Right kidney (tissue), 1 donor: Measurements from ENCODE around the gene GPSM3.
A peak's percentile ranks its signal among the peaks of the same experiment; 100 is the strongest.

ENCODE experiments used
- DNase-seq: peaks from one replicate; pipeline ENCODE4 v3.0.0-alpha.2; 2016

GPSM3 gene

DNA sequence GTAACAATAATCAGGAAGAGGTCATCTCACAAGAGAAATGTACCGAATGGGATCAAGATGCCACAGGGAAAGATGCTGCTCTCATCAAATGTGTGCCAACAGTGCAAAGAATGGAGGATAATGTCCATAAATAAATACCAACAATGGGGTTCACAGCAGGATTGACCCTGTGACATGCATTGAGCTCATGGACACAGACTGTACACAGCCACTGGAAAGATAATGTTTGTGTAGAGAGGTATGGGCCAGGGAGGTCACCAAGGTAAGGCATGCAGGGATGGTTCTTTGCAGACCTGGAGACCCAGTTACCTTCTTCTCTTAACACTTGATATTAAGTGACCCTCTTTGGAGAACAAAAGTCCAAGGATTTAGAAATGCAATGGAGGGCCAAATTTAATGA, 18.0 kb downstream of the GPSM3 start:
- DNase-seq = no peak

DNA sequence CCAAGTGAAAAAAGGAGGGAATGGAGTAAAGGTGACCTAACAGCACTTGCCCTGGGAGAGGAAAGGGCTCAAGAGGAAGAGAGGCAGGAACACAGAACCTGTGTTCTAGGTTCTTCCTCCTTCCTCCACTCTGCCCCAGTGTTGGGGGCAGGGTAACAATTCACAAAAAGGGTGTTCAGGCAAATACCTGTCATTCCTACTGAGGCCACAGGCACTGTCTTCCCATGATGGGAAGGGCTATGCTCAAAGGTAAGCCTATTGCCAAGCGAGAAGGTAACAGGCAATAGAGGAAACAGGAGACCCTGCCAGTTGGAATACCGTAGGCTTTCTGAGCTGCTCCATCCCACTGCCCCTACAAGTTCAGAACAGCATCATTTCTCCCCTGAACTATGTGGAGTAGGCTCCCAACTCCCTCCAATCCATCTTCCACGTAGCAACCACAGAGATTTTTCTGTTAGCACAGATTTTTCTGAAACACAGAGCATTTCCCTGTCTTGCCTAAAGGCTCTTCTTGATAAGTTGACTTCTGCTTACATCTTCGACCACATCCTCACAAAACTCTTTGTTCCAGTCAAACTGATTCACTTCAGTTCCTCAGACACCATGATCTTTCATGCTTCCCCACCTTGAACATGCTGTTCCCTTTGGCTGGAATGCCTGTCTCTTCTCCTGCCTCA, 19.3 kb downstream of the GPSM3 start:
- DNase-seq = no peak

DNA sequence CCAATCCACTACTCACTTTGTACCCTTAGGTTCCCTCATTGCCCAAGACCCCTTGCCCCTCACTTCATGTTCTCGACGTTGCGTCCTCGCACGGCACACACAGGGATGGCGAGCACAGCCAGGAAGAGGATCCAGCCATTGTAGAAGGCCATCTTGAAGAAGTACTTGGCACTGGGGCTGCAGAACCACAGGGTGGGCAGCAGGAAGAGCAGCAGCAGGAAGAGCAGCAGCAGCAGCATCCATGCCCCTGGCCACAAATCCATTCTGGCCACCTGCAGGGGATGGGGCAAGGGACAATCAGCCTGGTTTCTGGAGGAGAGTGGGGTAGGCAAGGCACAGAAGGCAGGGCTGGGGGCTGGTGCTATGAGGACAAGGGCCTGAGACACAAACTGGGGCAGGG, 21.2 kb downstream of the GPSM3 start:
- no peak for DNase-seq

DNA sequence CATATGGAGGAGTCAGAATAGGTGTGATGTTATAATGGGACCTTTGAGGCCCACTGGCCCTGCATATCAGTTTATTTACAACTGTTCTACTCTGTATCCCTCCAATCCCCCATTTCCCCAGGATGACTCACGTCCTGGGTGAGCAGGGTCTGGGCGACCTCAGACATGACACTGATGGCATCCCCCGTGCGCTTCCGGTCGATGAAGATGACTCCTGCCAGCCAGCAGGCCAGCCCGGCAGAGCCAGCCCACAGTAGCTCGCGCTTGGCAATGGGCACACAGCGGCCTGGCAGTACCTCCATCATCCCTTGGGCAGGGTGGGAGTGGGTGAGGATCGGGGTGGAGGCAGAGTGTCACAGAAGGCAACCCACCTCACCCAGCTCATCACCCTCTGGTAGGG, 22.1 kb downstream of the GPSM3 start:
- DNase-seq = no peak

DNA sequence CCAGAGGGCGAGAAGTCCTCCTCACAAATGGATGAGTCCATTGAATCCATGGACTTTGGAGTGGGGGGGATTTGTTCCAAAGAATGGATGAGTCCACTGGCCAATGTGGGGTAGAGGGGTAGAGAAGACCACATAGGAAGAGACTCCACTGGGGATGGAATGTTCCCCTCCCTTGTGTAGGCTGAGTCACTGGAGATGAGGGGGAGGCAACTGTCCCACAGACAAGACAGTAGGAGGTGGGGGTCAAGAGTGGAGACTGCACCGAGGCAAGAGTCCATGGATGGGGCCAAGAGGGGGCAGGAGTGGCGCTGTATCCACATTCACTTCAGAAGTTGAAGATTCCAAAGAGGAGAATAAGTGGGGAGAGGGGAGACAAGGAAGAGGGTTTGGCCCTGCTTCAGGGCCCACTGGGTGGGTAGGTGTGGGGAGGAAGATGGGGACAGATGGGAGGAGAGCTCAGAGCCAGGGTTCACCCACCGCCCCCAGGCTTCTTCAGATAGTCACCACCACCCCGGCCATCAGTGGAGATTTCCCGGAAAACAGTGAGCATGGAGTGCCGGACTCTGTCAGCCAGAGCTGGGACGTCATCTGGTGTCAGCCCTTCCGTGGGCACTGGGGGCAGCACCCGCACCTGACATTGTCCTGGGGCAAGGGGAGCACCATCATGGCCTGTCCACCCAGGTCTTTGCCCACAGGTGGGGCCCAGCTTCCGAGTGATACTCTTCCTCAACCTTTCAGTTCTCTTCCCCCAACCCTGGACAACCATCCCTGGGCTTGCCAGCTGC, 23.4 kb downstream of the GPSM3 start:
- no peak for DNase-seq

DNA sequence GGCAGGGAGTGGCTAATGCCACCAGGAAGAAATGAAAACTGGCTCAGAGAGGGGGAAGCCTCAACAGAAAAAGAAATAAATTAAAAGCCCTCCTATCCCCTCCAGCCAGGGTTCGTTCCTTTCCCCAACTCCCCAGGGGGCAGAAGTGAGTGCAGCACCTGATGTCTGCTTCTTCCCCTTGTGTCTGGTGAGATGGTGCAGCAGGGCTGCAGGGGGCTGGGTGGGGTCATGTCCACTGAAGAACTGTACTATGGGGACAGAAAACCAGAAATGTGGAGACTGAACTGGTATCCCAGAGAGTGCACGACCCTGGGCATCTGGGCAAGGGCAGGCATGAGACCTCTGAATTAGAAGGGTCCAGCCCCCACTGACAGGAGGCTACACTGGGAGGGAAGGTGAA, 24.1 kb downstream of the GPSM3 start:
- DNase-seq = no peak

DNA sequence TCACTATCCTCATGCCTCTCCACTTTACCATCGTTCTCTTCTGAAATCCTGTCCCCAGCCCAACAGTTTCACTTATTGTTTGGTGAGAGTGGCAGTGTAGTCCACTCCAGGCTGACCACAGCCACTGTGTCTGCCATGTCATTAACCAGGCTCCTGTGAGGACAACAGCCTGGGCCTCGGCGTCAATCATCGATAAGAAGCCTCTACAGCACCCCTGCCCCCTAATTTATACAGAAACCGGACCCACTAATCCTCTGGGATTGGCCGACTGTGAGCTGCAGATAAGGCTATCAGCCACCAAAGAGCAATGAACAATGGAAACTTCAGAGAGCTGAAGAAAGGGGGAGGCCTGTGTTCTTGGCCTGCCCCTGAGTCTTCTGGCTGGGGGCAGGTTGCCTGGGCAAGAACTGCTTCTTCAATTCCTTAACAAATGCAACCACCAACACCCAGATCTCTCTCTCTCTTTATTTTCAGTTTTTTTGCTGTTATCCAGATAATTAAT, 24.6 kb downstream of the GPSM3 start:
- DNase-seq = no peak

DNA sequence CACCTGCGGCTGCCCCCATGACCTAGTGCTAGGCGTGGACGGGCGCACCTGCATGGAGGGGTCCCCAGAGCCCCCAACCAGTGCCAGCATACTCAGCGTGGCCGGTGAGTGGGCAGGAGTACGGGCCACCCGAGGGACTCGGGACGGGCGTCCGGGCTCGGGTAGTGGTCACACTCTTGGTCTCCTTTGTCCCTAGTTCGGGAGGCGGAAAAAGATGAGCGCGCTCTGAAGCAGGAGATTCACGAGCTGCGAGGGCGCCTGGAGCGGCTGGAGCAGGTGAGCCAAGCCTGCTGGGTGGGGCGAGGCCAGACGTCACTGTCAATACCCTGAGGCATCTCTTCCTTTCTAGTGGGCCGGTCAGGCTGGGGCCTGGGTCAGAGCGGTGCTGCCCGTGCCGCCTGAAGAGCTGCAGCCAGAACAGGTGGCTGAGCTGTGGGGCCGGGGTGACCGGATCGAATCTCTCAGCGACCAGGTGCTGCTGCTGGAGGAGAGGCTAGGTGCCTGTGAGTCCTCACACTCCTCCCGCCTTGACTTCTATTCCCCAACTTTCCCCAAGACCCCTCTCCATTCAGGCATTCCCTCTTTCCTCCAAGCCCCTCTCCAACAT, 25.2 kb downstream of the GPSM3 start:
- no peak for DNase-seq

DNA sequence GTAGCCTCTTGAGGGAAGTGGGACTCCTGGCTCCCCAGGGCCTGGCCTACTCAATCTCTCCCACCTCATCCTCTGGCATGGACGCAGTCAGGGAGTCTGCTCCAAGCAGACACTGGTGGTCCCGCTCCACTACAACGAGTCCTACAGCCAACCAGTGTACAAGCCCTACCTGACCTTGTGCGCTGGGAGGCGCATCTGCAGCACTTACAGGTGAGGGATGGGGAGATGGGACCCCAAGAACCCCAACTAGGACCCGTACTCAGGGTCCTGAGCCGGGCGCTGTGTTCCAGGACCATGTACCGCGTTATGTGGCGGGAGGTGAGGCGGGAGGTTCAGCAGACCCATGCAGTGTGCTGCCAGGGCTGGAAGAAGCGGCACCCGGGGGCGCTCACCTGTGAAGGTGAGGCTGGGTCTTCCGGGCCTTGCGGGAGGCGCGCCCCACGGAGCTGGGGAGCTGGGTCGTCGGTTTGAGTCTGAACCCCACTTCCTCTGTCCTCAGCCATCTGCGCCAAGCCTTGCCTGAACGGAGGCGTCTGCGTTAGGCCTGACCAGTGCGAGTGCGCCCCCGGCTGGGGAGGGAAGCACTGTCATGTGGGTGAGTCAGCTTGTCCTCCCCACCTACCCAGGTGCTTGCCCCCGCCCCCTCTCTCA, 25.9 kb downstream of the GPSM3 start:
- no peak for DNase-seq

DNA sequence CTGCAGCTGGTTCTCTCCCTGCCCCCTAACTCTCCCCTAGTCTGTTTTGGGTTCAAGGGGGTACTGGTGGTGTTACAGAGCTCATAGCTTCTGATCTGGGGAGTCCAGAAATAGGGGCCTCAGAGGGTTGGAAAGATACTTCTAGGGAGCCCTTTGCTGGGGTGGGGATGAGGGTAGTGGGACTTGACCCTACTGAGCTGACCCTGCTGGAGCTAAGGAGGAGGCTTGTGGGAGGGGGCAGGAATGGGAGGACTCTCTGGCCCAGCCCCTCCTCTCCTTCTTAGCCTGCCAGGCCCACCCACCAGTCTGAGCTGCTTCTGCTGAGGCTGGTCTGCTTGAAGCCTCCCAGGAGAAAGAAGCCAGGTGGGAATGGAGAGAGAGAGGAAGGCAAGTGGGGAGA, 28.1 kb downstream of the GPSM3 start, which contains the start of gene EGFL8:
EGFL8 (plus strand) TSS at position 301 of the 400 bp plus-strand sequence. CDS start 1,571 bp downstream, outside the sequence.
- no peak for DNase-seq

DNA sequence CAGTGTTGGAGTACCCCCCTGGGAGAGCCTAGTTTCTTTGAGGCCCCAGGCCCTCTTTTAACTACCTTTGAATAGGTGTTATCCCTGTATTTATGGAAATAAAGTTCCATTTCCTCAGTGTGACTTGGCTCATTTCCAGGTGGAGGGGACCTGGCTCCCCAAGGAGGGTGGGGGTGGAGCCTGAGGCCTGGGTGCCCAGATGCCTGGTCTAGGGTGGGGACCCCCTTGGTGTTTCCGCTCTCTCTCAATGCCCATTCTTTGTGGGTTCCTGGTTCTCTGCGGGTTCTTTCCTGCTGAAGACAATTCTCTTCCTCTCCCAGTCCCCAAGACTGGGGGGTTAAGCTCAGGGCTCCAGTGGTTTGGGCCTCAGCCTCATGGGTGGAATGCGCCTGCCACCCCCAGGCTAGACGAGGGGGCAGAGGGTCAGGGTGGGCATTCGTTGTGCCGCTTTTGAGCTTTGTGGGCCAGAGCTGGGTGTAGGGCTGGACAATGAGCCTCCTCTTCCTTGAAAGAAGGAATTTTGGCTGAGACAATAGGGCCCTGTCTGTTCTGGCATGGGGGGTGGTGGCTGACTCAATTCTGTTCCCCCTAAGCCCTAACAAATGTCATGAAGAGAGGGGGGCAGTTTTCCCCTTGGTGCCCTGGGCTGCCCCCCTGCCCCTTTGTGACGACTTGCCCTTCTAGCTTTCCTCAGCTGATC, 28.7 kb downstream of the GPSM3 start:
- no peak for DNase-seq

DNA sequence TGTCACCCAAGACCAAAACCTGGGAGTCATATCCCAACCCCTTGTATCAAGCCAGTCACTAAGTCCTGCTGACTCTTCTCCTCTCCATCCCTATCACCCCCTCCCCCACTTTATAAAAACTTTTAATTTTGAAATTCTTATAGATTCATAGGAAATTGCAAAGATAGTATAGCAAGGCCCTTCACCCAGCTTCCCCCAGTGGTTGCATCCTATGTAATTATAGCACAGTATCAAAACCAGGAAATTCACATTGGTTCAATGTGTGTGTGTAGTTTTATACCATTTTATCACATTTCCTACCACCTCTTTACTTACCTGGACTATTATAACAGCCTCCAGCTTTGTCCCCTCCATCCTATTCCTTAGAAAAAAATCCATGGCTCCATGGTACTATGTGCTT, 34.4 kb downstream of the GPSM3 start:
- no peak for DNase-seq

DNA sequence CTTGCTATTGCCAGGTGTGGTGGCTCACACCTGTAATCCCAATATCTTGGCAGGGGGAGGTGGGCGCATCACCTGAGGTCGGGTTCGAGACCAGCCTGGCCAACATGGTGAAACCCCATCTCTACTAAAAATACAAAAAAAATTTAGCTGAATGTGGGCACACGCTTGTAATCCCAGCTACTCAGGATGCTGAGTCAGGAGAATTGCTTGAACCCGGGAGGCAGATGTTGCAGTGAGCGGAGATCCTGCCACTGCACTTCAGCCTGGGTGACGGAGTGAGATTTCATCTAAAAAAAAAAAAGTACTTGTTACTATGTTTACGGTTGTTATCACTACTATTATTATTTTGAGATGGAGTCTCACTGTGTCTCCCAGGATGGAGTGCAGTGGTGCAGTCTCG, 35.6 kb downstream of the GPSM3 start:
- no peak for DNase-seq

DNA sequence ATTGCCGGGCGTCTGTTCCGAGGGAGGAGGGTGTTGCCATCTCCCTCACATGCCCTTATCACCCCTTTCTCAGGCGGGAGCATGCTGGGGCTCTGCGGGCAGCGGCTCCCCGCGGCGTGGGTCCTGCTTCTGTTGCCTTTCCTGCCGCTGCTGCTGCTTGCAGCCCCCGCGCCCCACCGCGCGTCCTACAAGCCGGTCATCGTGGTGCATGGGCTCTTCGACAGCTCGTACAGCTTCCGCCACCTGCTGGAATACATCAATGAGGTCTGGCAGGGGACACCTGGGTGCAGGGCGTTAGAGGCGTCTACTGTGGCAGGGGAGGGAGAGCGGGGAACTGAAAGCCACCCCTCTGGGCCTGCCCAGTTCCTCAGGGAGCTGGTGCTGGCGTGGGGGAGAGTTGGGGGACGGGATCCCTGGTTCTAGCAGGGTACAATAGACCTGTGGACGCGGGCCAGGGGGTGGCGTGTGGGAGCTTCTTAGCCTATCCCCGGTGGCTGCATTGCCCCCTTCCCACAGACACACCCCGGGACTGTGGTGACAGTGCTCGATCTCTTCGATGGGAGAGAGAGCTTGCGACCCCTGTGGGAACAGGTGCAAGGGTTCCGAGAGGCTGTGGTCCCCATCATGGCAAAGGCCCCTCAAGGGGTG, 37.8 kb downstream of the GPSM3 start:
- DNase-seq = peak; percentile 88

DNA sequence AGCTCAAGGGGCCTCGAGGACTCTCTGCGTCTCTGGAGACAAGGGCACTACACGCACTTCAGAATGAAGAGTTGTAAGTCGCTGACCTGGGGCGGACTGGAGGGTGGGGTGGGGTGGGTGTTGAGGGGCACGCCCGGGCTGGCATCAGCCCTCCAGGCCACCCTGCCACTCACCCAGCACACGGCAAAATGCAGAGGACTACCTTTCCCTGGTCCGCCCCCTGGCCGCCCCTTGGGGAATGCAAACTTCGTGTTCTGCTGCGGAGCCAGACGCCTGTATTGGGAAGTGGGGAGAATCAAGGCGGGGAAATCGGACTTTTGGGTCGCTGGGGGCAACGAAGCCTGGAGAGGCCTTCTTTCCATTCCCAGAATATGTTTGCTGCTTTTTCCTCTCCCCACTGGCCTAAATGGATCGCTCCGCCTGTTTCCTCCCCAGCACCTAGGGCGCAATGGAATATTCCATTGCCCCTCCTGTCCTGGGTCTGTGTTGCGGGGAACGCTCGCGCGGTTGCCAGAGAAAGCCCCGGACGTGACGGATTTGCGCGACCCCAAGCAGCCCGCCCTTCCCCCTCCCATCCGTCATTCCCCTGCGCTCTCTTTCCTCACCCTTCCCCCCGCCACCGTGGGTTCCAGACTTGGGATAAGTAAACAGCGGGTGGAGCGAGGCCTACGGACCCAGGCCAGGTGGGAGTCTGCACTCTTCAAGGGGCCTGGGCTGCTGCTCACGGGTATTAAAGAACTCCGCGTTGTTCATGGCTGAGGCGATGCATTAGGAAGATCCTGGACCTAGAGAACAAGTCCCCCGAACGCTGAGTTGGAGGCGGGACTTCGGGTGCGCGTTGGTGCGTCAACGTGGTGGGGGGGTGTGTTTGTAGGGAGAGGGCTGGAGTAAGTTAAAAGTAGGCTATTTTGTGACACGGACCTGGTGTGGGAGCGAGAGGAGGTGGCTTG, 38.6 kb downstream of the GPSM3 start, which contains the start of gene PPT2:
PPT2 (plus strand) TSS at position 578 of the 950 bp plus-strand sequence. CDS start 454 bp downstream, outside the sequence.
- DNase-seq = peak; percentile 89

DNA sequence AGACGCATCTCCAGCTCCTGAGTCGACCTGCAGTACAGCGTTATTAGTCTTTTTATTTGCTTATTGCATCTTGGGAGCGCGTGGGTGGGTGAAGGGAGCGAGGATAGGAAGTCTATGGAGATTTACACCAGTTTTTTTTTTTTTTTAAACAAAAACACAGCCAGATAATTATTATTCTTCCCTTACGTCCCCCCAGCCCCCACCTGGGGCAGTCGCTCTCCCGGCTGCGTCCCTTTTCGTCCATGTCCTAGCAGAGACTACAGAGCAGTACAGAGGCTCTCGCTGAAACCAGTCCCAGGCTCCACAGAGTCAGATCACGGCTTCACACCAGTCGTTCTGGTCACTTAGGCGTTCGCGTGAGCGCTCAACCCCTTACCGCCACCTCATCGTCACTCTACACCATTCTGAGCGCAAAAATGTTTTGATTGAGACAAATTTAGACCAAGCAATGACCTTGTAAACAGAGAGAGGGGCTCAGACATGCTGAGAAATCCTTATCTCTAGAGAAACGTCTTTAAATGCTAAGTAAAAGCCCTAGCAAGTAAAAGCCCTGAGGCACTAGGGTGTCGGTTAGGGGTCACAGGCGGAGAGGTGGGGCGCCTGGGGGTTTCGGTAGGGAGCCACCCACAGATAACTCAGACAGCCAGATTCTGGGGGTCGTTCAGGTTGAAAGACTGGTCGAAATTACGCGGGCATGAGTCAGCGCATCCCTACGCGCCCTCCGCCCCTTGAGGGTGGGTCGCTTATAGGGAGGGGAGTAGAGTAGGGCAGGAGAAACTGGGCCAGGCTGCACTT, 39.5 kb downstream of the GPSM3 start:
- DNase-seq = peak; percentile 67

DNA sequence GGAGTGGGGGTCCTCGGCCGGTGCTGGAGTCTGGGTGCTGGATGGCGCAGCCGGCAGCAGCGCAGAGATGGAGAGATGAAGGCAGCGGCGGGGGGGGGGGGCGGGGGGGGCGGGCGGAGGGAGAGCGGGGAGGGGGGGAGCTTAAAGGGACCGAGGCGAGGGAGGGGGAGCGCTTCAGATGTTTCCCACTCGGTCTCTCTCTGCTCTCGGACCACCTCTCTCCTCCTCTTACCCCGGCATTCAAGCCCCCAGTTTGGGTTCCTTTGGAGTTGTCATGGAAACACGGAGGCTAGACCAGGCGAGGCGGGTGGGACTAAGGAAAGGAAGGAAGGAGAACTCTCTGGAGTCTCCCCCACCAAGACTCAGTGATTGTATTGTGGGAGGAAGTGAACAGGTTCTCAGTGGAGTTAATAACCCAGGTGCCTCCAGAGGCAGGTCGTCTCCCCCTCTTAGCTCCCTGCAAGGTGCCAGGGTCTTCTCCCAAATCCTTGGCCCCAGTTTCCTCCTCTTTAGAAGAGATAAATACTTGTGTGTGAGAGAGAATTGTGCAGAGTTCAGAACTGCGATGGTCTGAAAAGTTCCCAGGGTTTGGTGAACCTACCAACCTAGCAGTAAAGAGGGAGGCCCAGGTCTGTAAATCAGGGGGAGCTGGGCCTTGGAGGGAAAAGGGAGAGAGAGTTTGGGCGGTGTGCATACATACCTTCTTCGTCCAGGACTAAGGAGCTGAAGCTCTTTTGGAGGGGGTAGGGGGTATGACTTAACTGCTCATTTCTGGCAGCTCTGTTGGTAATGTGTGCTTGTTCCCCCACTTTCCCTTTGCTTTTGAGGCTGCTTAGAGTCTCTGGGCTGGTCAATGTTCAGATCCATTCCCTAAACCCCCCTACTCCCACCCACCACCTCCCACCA, 40.3 kb downstream of the GPSM3 start, which contains the start of gene PRRT1:
PRRT1 (minus strand) TSS at position 77 of the 906 bp plus-strand sequence. CDS start 112 bp downstream, outside the sequence.
- DNase-seq = peak; percentile 44
